ENCODE data around the gene ELL3. TPM values are rescaled to one million over a fixed set of nuclear protein-coding genes. Genes with fewer than 3 reads are reported as not detected.

The ELL3 gene
- total RNA-seq, 1 donor from 2014 or later, result 8.5 TPM

- DNase-seq (ENCODE audit: low spot score), result no peak
Observed at GRCh38 chr15:43723151-43723550, 53.6 kb downstream of the ELL3 start.

Other genes with a start within 250 kb of the ELL3 start
- 104 TPM for gene PPIP5K1, start 186.8 kb downstream of the ELL3 start, total RNA-seq
- 52.7 TPM for gene CKMT1B, start 182.9 kb downstream of the ELL3 start, total RNA-seq
- 1.6 TPM for gene STRC, start 158.2 kb downstream of the ELL3 start, total RNA-seq
- gene CATSPER2, start 128.1 kb downstream of the ELL3 start, total RNA-seq, result 8.1 TPM
- gene CKMT1A, start 83.1 kb downstream of the ELL3 start, total RNA-seq, result 65.4 TPM
- 520 TPM for gene PDIA3, start 30.5 kb downstream of the ELL3 start, total RNA-seq
- gene SERF2, start 15.4 kb upstream of the ELL3 start, total RNA-seq, result 965 TPM
- gene SERINC4, start 23.3 kb upstream of the ELL3 start, total RNA-seq, result 0.23 TPM
- gene HYPK, start 23.6 kb upstream of the ELL3 start, total RNA-seq, result 10.8 TPM
- 25.6 TPM for gene MFAP1, start 47.7 kb upstream of the ELL3 start, total RNA-seq
- gene WDR76, start 50.0 kb upstream of the ELL3 start, total RNA-seq, result 3.0 TPM